H7 (cell line): ENCODE data around the gene AK3. TPM values are rescaled to one million over a fixed set of nuclear protein-coding genes. Genes with fewer than 3 reads are reported as not detected.
"Not testable (repeated sequence)": the region's sequence is repeated elsewhere in the genome, so short reads cannot be mapped to it uniquely, and the experiment has no call there.

Source experiments
- DNase-seq: peaks from one replicate; pipeline ENCODE4 v3.0.0; 2012
- H3K27me3 ChIP-seq: 2 replicates; pipeline ENCODE4 v1.6.0; 2011; ENCODE audit warnings: mild to moderate bottlenecking, low read length; ENCODE audit not compliant: control insufficient read depth, insufficient read depth
- H3K36me3 ChIP-seq: replicated peaks from 2 replicates; pipeline ENCODE4 v1.5.1; 2011; ENCODE audit warnings: low read length; ENCODE audit not compliant: control insufficient read depth, insufficient read depth
- H3K4me3 ChIP-seq: 2 replicates; pipeline ENCODE4 v1.5.1; 2011; ENCODE audit warnings: low read depth, mild to moderate bottlenecking, control low read depth, low read length, moderate library complexity; ENCODE audit not compliant: insufficient read depth
- total RNA-seq: library from RNA; depleted of rRNA; stranded (reverse); fragments of >200 nt; shearing (Covaris generic); gene quantifications from 2 replicates; pipeline ENCODE4 v1.2.3, GENCODE V29; 2014

Gene AK3
- total RNA-seq, 1 experiment from 2014 or later: 118 TPM

- peak; percentile 62 for DNase-seq
- Histone ChIP-seq H3K27me3 (no peaks in the 10 kb centered on the region), H3K4me3 (no peak overlapping the region), H3K36me3 (no peaks in the 10 kb centered on the region)
Measured at GRCh38 chr9:4762108-4762885, 21.3 kb upstream of the AK3 start.

DNA sequence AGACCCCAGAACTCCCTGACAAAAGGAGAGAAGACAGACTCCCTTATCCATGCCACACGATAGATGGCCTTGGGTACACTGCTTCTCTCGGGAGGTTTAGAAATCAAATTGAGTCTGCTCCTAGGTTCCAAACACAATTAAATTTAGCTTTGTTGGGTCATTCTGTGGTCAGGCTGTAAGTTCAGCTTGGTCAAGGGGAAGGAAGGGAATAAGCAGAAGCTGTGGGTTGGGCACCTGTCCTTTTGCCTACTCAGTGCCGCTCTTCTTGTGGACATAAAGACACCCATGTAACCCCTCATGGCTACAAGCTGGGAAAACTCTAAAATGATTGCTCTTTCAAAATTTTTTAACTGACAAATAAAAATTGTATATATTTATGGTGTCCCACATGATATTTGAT is 19.1 kb upstream of the AK3 start:
- Histone ChIP-seq H3K4me3 (no peak overlapping the region), H3K27me3 (no peaks in the 10 kb centered on the region), H3K36me3 (no peaks in the 10 kb centered on the region)
- DNase-seq: no peak

DNA sequence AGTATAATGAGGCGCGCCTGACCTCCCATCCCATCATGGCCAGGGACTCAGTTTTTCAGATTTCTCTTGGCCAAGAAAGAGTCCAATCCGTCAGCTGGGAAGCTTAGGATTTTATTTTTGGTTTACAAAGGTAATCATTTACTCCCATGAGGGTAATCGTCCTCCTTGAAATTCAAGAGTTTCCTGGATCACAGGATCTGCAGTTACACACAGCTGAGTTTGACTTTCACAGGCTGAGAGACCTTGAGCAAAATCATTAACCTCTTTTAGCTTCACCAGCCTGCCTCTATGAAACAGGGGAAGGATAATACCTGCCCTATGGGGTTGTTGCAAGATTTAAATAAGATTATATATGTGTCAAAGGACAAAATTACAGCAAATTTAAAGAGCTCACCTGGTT is 15.4 kb upstream of the AK3 start:
- no peaks in the 10 kb centered on the region for H3K36me3 ChIP-seq
- no peaks in the 10 kb centered on the region for H3K27me3 ChIP-seq
- no peak for DNase-seq

GRCh38 chr9:4755026-4755609 is 14.1 kb upstream of the AK3 start:
- Histone ChIP-seq H3K36me3 (no peaks in the 10 kb centered on the region), H3K4me3 (no peak overlapping the region), H3K27me3 (no peaks in the 10 kb centered on the region)
- DNase-seq: no peak

More for the DNA sequence above, 15.4 kb upstream of the AK3 start:
- no peak overlapping the region for H3K4me3 ChIP-seq

DNA sequence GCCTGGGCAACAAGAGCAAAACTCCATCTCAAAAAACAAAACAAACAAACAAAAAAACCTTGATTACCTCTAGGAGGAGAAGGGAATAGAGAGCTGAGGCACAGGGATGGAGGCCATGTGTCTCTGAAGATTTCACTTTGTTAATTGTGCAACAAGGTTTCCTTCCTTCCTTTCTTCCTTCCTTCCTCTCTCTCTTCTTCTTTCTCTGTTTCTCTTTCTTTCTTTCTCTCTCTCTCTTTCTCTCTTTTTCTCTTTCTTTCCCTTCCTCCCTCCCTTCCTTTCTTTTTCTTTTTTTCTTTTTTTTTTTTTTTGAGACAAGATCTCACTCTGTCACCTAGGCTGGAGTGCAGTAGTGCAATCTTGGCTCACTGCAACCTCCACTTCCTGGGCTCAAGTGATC is 13.5 kb upstream of the AK3 start:
- H3K36me3 ChIP-seq, H3K27me3 ChIP-seq, H3K4me3 ChIP-seq, DNase-seq: not testable (repeated sequence)

DNA sequence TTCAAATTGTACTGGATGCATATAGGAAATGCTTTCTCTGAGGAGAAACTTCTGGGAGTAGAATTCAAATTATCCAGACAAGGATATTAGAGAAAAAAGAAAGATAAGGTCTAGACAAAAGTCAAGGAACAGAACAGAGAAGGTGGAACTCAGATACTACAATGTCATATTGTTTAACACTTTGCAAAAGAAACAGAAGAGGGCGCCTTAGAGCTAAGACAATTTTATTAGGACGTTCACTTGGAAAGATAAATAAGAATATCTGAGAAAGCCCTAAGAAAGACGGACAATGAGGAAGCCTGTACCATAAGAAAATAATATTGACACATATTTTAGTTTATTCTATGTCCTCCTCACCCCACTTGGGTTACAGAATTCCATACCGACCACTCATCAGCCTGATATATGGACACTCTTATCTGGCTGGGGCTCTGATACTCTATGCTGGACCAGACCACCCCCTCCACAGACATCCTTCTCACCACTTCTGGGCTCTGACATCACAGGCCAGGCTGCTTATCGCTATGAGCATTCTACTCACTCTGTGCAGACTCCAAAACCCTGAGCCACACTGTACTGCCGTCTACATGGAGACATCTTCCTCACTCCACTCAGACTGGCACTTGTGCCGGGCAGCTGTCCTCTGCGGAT is 9.1 kb upstream of the AK3 start:
- no peak for DNase-seq
- Histone ChIP-seq H3K4me3 (no peak overlapping the region), H3K27me3 (no peaks in the 10 kb centered on the region), H3K36me3 (no peaks in the 10 kb centered on the region)

DNA sequence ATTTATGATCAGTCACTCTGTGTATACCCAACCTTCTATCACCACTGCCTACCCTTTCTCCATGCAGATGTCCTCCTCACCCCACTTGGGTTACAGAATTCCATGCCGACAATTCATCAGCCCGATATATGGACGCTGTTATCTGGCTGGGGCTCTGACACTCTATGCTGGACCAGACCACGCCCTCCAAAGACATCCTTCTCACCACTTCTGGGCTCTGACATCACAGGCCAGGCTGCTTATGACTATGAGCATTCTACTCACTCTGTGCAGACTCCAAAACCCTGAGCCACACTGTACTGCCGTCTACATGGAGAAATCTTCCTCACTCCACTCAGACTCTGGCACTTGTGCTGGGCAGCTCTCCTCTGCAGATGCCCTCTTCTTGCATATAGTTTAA is 7.6 kb upstream of the AK3 start:
- H3K36me3 ChIP-seq: no peaks in the 10 kb centered on the region
- no peak overlapping the region for H3K4me3 ChIP-seq
- no peak for DNase-seq
- H3K27me3 ChIP-seq: no peaks in the 10 kb centered on the region

- Histone ChIP-seq H3K4me3 (no peak overlapping the region), H3K36me3 (no peaks in the 10 kb centered on the region), H3K27me3 (no peaks in the 10 kb centered on the region)
- DNase-seq: no peak
Measured at GRCh38 chr9:4746278-4747030, 5.5 kb upstream of the AK3 start.

GRCh38 chr9:4743131-4743875 is 2.3 kb upstream of the AK3 start:
- no peak overlapping the region for H3K4me3 ChIP-seq
- H3K27me3 ChIP-seq: no peaks in the 10 kb centered on the region
- no peak for DNase-seq
- no peaks in the 10 kb centered on the region for H3K36me3 ChIP-seq

GRCh38 chr9:4742246-4742645 is 1.2 kb upstream of the AK3 start:
- no peaks in the 10 kb centered on the region for H3K27me3 ChIP-seq
- no peak for DNase-seq
- no peaks in the 10 kb centered on the region for H3K36me3 ChIP-seq
- peak overlapping the region; percentile 97; the same call in 1 of the 2 replicates for H3K4me3 ChIP-seq

DNA sequence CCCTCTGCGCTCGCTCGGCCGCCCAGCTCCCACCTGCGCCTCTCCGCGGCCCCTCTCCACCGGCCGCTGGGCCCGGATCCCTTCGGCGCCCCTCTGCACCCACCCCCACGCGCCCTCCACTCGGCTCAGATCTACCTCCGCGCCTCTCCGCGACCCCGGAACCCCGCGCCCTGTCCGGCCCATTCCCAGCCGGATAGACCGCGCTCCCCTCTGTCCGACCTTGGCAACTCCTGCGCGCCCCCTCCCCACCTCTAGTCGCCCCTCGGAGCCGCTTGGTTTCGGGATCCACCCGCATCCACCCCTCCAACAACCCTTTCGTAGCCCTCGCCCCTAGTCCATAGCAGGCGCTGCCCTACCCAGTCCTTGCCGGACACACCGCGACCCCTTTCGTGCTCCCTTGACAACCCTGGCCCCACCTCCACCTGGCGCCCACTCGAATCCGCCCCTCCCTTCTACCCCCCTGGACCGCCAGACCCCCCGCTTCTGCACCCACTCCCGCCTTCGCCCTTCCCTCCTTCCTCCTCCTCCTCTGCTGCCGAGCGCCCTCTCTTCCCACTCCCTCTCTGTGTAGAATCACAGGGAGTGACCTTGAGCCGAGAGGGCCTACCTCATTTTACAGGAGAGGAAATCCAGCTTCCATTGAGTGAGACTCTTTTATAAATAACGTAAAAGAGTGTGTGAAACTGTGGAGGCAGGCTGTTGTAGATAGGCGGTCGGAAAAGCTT is 525 bp upstream of the AK3 start:
- peak overlapping the region; percentile 97 for H3K4me3 ChIP-seq
- H3K27me3 ChIP-seq: no peaks in the 10 kb centered on the region
- DNase-seq: no peak
- no peaks in the 10 kb centered on the region for H3K36me3 ChIP-seq

DNA sequence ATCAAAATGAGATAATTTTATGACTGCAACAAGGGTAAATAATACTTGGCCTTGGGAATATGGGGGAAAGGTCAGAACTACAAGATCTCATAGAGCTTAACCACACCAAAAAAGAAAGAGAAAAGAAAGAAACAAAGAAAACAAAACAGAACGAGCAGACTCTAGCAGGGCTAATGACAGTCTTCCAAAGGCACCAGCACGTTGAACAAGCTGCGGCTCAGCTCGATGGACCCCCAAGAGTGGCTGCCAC is 689 bp downstream of the AK3 start:
- DNase-seq: no peak
- Histone ChIP-seq H3K27me3 (no peaks in the 10 kb centered on the region), H3K4me3 (peak overlapping the region; percentile 97), H3K36me3 (no peaks in the 10 kb centered on the region)

- Histone ChIP-seq H3K27me3 (no peaks in the 10 kb centered on the region), H3K4me3 (peak overlapping the region; percentile 97), H3K36me3 (no peaks in the 10 kb centered on the region)
- no peak for DNase-seq
Measured at GRCh38 chr9:4739587-4740387, 1.2 kb downstream of the AK3 start.
